Endothelial cell (in vitro differentiated cells): ENCODE results near the gene KIAA1217. TPM values are rescaled to one million over a fixed set of nuclear protein-coding genes. Genes with fewer than 3 reads are reported as not detected.
A peak's percentile ranks its signal among the peaks of the same experiment; 100 is the strongest.

ENCODE experiments used
- DNase-seq: peaks from one replicate; pipeline ENCODE4 v3.0.0; 2021; ENCODE audit warnings: low spot score
- H3K27ac Mint-ChIP-seq: one replicate; pipeline ENCODE4 v1.8.0; 2021; ENCODE audit warnings: mixed read lengths, inconsistent platforms; ENCODE audit not compliant: unreplicated experiment
- H3K27me3 Mint-ChIP-seq: one replicate; pipeline ENCODE4 v1.8.0; 2021; ENCODE audit warnings: mild to moderate bottlenecking, moderate library complexity, mixed read lengths, inconsistent platforms; ENCODE audit not compliant: unreplicated experiment
- H3K36me3 Mint-ChIP-seq: one replicate; pipeline ENCODE4 v1.8.0; 2021; ENCODE audit warnings: mild to moderate bottlenecking, low read depth, mixed read lengths, inconsistent platforms; ENCODE audit not compliant: unreplicated experiment
- H3K4me1 Mint-ChIP-seq: one replicate; pipeline ENCODE4 v1.8.0; 2021; ENCODE audit warnings: mild to moderate bottlenecking, mixed read lengths, inconsistent platforms; ENCODE audit not compliant: unreplicated experiment
- H3K4me3 Mint-ChIP-seq: one replicate; pipeline ENCODE4 v1.8.0; 2021; ENCODE audit warnings: mild to moderate bottlenecking, mixed read lengths, inconsistent platforms; ENCODE audit not compliant: unreplicated experiment
- H3K9me3 Mint-ChIP-seq: one replicate; pipeline ENCODE4 v1.8.0; 2021; ENCODE audit warnings: mixed read lengths, inconsistent platforms; ENCODE audit not compliant: unreplicated experiment
- total RNA-seq: library from RNA; stranded (reverse); fragmentation: NEBNext Ultra II Directional; extraction: Animal tissue kit (Norgen Biotek cat#: 25700); gene quantifications from one replicate; pipeline ENCODE4 v1.2.1, GENCODE V29; 2021; ENCODE audit not compliant: unreplicated experiment
- TF ChIP-seq, protein P1 (sequence below): fragments of 200-600 bp; sonication (generic); IDR thresholded peaks from one replicate; pipeline ENCODE4 v1.5.0; 2021; ENCODE audit warnings: antibody characterized with exemption; ENCODE audit not compliant: unreplicated experiment

Gene KIAA1217
- total RNA-seq, 1 donor from 2014 or later, result 70.8 TPM

- no peak for DNase-seq
- H3K27ac Mint-ChIP-seq, result no peak overlapping the region
- H3K27me3 Mint-ChIP-seq, result peaks cover 5% of the 10 kb centered on the region
- peaks cover 15% of the 10 kb centered on the region for H3K36me3 Mint-ChIP-seq
- H3K4me1 Mint-ChIP-seq, result peaks cover under 1% of the 10 kb centered on the region
- TF ChIP-seq, protein P1, sequence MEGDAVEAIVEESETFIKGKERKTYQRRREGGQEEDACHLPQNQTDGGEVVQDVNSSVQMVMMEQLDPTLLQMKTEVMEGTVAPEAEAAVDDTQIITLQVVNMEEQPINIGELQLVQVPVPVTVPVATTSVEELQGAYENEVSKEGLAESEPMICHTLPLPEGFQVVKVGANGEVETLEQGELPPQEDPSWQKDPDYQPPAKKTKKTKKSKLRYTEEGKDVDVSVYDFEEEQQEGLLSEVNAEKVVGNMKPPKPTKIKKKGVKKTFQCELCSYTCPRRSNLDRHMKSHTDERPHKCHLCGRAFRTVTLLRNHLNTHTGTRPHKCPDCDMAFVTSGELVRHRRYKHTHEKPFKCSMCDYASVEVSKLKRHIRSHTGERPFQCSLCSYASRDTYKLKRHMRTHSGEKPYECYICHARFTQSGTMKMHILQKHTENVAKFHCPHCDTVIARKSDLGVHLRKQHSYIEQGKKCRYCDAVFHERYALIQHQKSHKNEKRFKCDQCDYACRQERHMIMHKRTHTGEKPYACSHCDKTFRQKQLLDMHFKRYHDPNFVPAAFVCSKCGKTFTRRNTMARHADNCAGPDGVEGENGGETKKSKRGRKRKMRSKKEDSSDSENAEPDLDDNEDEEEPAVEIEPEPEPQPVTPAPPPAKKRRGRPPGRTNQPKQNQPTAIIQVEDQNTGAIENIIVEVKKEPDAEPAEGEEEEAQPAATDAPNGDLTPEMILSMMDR, result no peak
- H3K4me3 Mint-ChIP-seq, result no peak overlapping the region
- no peaks in the 10 kb centered on the region for H3K9me3 Mint-ChIP-seq
Observed at GRCh38 chr10:24550680-24551079, 341.7 kb downstream of the KIAA1217 start.

- peaks cover 11% of the 10 kb centered on the region for H3K36me3 Mint-ChIP-seq
- peaks cover 5% of the 10 kb centered on the region for H3K27me3 Mint-ChIP-seq
- no peaks in the 10 kb centered on the region for H3K9me3 Mint-ChIP-seq
- no peak overlapping the region for H3K27ac Mint-ChIP-seq
- TF ChIP-seq, protein P1, result no peak
- no peak for DNase-seq
- no peak overlapping the region for H3K4me3 Mint-ChIP-seq
- H3K4me1 Mint-ChIP-seq, result peaks cover 5% of the 10 kb centered on the region
Observed at GRCh38 chr10:24551161-24551560, 342.2 kb downstream of the KIAA1217 start.

DNA sequence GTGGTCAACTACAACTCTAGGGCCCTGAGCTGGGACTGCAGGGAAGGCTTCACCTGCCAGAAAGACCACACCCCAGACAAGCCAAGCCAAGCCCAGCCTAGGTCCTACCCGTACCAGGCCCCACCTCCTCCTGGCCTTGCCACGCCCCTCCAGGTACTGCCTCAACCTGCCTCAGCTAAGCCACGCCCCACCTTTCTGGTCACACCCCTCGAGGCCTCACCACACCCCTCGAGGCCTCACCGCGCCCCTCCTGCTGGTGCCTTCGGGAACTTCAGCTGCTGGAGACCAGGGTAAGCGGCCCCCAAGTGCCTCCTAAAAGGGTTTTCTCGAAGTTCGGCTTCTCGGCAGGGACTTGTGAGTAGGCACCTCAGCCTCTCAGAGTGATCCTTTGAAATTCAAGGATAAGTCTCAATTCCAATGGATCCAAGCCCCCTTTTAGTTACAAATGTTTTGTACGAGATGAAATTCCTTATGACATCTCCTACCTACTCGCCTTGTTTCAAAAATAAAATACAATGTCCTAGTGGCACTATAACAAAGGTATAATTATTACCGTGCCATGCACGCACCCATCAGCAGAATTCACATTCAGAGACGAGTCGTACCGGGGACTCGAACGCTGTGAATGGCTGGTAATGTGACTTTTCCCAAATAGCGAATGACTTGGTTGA lies 343.5 kb downstream of the KIAA1217 start:
- Mint-ChIP-seq H3K27ac (no peak overlapping the region), H3K9me3 (no peaks in the 10 kb centered on the region), H3K4me1 (peaks cover 18% of the 10 kb centered on the region), H3K36me3 (peaks cover 8% of the 10 kb centered on the region), H3K4me3 (no peak overlapping the region), H3K27me3 (peaks cover 10% of the 10 kb centered on the region)
- DNase-seq, result peak; percentile 54
- TF ChIP-seq, protein P1, result peak; percentile 62

- Mint-ChIP-seq H3K27me3 (peaks cover 13% of the 10 kb centered on the region), H3K4me1 (peaks cover 19% of the 10 kb centered on the region), H3K36me3 (peaks cover 8% of the 10 kb centered on the region), H3K27ac (no peak overlapping the region), H3K4me3 (no peak overlapping the region), H3K9me3 (no peaks in the 10 kb centered on the region)
- no peak for DNase-seq
- TF ChIP-seq, protein P1, result no peak
Observed at GRCh38 chr10:24553051-24553612, 344.2 kb downstream of the KIAA1217 start.

- Mint-ChIP-seq H3K27me3 (peaks cover 13% of the 10 kb centered on the region), H3K9me3 (no peaks in the 10 kb centered on the region), H3K27ac (no peak overlapping the region), H3K36me3 (peaks cover 8% of the 10 kb centered on the region), H3K4me1 (peaks cover 19% of the 10 kb centered on the region), H3K4me3 (no peak overlapping the region)
- TF ChIP-seq, protein P1, result no peak
- no peak for DNase-seq
Observed at GRCh38 chr10:24554036-24554435, 345.1 kb downstream of the KIAA1217 start.
